Astrocyte (in vitro differentiated cells and primary cell): ENCODE data around the gene ZXDC. TPM values are rescaled to one million over a fixed set of nuclear protein-coding genes. Genes with fewer than 3 reads are reported as not detected.

Source experiments
- DNase-seq: peaks from one replicate; pipeline ENCODE4 v3.0.0-alpha.2; 2010; ENCODE audit warnings: low read depth
- FAIRE-seq: peaks from 2 replicates; lab custom pipeline; 2011; peaks lifted over from hg19 to GRCh38; lab: Jason Lieb, UNC
- H2AFZ ChIP-seq: 2 replicates; pipeline ENCODE4 v1.6.0; 2012; ENCODE audit warnings: low read depth, low read length, inconsistent platforms
- H3K27ac ChIP-seq: 2 replicates; pipeline ENCODE4 v1.5.1; 2011; ENCODE audit warnings: low read depth, low read length, inconsistent platforms
- H3K27me3 ChIP-seq: 2 replicates; pipeline ENCODE4 v1.6.0; 2011; ENCODE audit warnings: low read length, inconsistent platforms; ENCODE audit not compliant: insufficient read depth
- H3K36me3 ChIP-seq: 2 replicates; pipeline ENCODE4 v1.5.1; 2011; ENCODE audit warnings: low read length, inconsistent platforms; ENCODE audit not compliant: insufficient read depth
- H3K4me1 ChIP-seq: 2 replicates; pipeline ENCODE4 v1.5.1; 2011; ENCODE audit warnings: low read length, inconsistent platforms; ENCODE audit not compliant: insufficient read depth
- H3K4me2 ChIP-seq: 2 replicates; pipeline ENCODE4 v1.6.0; 2012; ENCODE audit warnings: low read length, inconsistent platforms
- H3K4me3 ChIP-seq: 2 replicates; pipeline ENCODE4 v1.5.1; 2011; ENCODE audit warnings: low read depth, mild to moderate bottlenecking, low read length, inconsistent platforms; ENCODE audit not compliant: insufficient read depth
- H3K79me2 ChIP-seq: 2 replicates; pipeline ENCODE4 v1.6.0; 2012; ENCODE audit warnings: mild to moderate bottlenecking, low read length, inconsistent platforms; ENCODE audit not compliant: insufficient read depth
- H3K9ac ChIP-seq: 2 replicates; pipeline ENCODE4 v1.6.0; 2012; ENCODE audit warnings: mild to moderate bottlenecking, low read length, inconsistent platforms
- H3K9me3 ChIP-seq: 2 replicates; pipeline ENCODE4 v1.5.1; 2012; ENCODE audit warnings: low read depth, mild to moderate bottlenecking, low read length, inconsistent platforms; ENCODE audit not compliant: insufficient read depth
- H4K20me1 ChIP-seq: 2 replicates; pipeline ENCODE4 v1.6.0; 2012; ENCODE audit warnings: low read length, inconsistent platforms; ENCODE audit not compliant: insufficient read depth
- H3K27ac Mint-ChIP-seq: one replicate; pipeline ENCODE4 v1.8.0; 2021; ENCODE audit warnings: mild to moderate bottlenecking, mixed read lengths; ENCODE audit not compliant: unreplicated experiment
- H3K27me3 Mint-ChIP-seq: one replicate; pipeline ENCODE4 v1.8.0; 2021; ENCODE audit warnings: low read depth, mixed read lengths; ENCODE audit not compliant: unreplicated experiment
- H3K36me3 Mint-ChIP-seq: one replicate; pipeline ENCODE4 v1.8.0; 2021; ENCODE audit warnings: low read depth, mixed read lengths; ENCODE audit not compliant: unreplicated experiment
- H3K4me1 Mint-ChIP-seq: one replicate; pipeline ENCODE4 v1.8.0; 2021; ENCODE audit warnings: low read depth, mixed read lengths; ENCODE audit not compliant: unreplicated experiment
- H3K4me3 Mint-ChIP-seq: one replicate; pipeline ENCODE4 v1.8.0; 2021; ENCODE audit warnings: mild to moderate bottlenecking, moderate library complexity, mixed read lengths; ENCODE audit not compliant: unreplicated experiment
- H3K9me3 Mint-ChIP-seq: one replicate; pipeline ENCODE4 v1.8.0; 2021; ENCODE audit warnings: mild to moderate bottlenecking, mixed read lengths; ENCODE audit not compliant: unreplicated experiment
- EZH2 ChIP-seq: IDR thresholded peaks from 2 replicates; pipeline ENCODE4 v1.6.1; 2012; ENCODE audit warnings: mild to moderate bottlenecking, low read length, inconsistent platforms; ENCODE audit not compliant: insufficient read depth
- total RNA-seq: library from RNA; stranded (reverse); gene quantifications from 2 replicates; pipeline ENCODE4 v1.2.1, GENCODE V29; 2021
- TF ChIP-seq, protein P1 (sequence below): IDR thresholded peaks from 2 replicates; pipeline ENCODE4 v1.5.1; 2011; ENCODE audit warnings: low read depth, mild to moderate bottlenecking, inconsistent platforms, low read length, moderate library complexity; ENCODE audit not compliant: insufficient read depth

The ZXDC gene
- total RNA-seq, 1 donor from 2014 or later, result 19.6 TPM

DNA sequence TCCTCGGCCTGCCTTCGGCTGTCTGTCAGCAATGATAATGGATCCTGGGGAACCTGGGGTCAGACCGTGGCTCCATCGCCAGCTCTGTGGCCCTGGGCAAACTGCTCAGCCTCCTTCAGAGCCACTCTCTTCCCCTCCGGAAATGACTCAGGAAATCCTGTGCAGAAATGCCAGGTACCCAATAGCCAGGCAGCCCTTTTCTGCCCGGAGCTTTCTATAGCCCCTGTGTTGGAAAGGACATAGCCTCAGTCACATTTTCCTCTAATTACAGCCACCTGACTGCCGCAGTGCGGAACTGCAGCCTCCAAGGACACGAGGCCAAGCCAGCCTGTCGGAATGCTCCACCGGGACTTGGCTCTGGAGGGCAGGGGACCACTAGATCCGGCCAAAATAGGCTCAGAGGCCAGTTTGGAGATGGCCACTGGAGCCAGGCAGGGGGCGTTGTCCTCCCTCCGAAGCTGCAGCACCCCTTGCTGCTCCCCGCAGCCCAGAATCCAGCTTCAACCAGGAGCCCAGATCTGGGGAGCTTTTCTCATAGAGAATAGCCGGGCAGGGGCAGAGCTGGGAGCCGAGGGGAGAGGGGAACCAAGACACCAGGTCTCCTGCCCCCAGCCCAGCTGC, 11.6 kb upstream of the ZXDC start:
- no peak for DNase-seq
- no peak for TF ChIP-seq EZH2
- TF ChIP-seq, protein P1, sequence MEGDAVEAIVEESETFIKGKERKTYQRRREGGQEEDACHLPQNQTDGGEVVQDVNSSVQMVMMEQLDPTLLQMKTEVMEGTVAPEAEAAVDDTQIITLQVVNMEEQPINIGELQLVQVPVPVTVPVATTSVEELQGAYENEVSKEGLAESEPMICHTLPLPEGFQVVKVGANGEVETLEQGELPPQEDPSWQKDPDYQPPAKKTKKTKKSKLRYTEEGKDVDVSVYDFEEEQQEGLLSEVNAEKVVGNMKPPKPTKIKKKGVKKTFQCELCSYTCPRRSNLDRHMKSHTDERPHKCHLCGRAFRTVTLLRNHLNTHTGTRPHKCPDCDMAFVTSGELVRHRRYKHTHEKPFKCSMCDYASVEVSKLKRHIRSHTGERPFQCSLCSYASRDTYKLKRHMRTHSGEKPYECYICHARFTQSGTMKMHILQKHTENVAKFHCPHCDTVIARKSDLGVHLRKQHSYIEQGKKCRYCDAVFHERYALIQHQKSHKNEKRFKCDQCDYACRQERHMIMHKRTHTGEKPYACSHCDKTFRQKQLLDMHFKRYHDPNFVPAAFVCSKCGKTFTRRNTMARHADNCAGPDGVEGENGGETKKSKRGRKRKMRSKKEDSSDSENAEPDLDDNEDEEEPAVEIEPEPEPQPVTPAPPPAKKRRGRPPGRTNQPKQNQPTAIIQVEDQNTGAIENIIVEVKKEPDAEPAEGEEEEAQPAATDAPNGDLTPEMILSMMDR, result no peak
- FAIRE-seq, result no peak
- no peak overlapping the region for H3K4me3 ChIP-seq
- no peaks in the 10 kb centered on the region for H3K9me3 ChIP-seq
- no peak overlapping the region for H3K4me2 ChIP-seq
- H4K20me1 ChIP-seq, result no peaks in the 10 kb centered on the region
- H3K27ac ChIP-seq, result no peak overlapping the region
- Mint-ChIP-seq H3K4me1 (peaks cover 7% of the 10 kb centered on the region), H3K36me3 (no peaks in the 10 kb centered on the region), H3K9me3 (no peaks in the 10 kb centered on the region), H3K27me3 (peaks cover 23% of the 10 kb centered on the region), H3K4me3 (no peak overlapping the region), H3K27ac (peak overlapping the region; percentile 7)
- peak overlapping the region; percentile 52 for H2AFZ ChIP-seq
- no peaks in the 10 kb centered on the region for H3K79me2 ChIP-seq
- no peak overlapping the region for H3K9ac ChIP-seq
- H3K36me3 ChIP-seq, result no peaks in the 10 kb centered on the region
- H3K4me1 ChIP-seq, result peaks cover 5% of the 10 kb centered on the region
- H3K27me3 ChIP-seq, result peaks cover 2% of the 10 kb centered on the region

DNA sequence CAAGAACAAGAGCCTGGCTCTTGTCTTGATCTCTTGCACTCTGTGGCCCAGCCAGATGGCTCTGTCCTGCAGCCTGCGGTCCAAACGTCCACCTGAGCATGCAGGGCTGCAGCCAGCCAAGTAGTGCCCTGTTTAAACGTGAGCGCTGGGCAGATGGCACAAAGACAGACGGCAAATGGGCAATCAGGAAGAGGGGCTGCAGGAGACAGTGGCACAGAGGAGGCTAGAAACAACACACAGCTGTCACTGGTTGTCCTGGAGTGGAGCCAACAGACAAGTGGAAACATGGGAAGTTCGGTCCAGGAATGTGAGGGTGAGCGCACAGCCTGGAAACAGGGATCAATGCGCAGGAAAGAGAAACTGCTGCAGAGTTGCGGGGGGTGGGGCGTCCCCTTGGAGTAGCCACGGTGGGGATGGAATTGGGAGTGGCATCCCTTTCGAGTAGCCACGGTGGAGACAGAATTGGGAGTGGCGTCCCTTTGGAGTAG, 10.7 kb upstream of the ZXDC start:
- no peak overlapping the region for H3K4me2 ChIP-seq
- no peak for FAIRE-seq

More for the DNA sequence above, 10.7 kb upstream of the ZXDC start:
- Histone ChIP-seq H3K36me3 (no peaks in the 10 kb centered on the region), H3K9me3 (no peaks in the 10 kb centered on the region), H3K27me3 (peaks cover 2% of the 10 kb centered on the region), H3K4me3 (no peak overlapping the region), H3K27ac (no peak overlapping the region), H2AFZ (no peak overlapping the region), H3K79me2 (no peaks in the 10 kb centered on the region), H3K9ac (no peak overlapping the region), H4K20me1 (no peaks in the 10 kb centered on the region), H3K4me1 (peaks cover 5% of the 10 kb centered on the region)
- H3K4me1 Mint-ChIP-seq, result peaks cover 9% of the 10 kb centered on the region
- no peaks in the 10 kb centered on the region for H3K9me3 Mint-ChIP-seq
- peaks cover 25% of the 10 kb centered on the region for H3K27me3 Mint-ChIP-seq
- no peak overlapping the region for H3K27ac Mint-ChIP-seq
- no peak overlapping the region for H3K4me3 Mint-ChIP-seq
- no peaks in the 10 kb centered on the region for H3K36me3 Mint-ChIP-seq
- TF ChIP-seq EZH2, result no peak
- TF ChIP-seq, protein P1, result no peak
- no peak for DNase-seq
